ENCODE results near the gene ABCC8. TPM values are rescaled to one million over a fixed set of nuclear protein-coding genes. Genes with fewer than 3 reads are reported as not detected.

Gene ABCC8
- total RNA-seq, 1 experiment from 2014 or later, result not detected

DNA sequence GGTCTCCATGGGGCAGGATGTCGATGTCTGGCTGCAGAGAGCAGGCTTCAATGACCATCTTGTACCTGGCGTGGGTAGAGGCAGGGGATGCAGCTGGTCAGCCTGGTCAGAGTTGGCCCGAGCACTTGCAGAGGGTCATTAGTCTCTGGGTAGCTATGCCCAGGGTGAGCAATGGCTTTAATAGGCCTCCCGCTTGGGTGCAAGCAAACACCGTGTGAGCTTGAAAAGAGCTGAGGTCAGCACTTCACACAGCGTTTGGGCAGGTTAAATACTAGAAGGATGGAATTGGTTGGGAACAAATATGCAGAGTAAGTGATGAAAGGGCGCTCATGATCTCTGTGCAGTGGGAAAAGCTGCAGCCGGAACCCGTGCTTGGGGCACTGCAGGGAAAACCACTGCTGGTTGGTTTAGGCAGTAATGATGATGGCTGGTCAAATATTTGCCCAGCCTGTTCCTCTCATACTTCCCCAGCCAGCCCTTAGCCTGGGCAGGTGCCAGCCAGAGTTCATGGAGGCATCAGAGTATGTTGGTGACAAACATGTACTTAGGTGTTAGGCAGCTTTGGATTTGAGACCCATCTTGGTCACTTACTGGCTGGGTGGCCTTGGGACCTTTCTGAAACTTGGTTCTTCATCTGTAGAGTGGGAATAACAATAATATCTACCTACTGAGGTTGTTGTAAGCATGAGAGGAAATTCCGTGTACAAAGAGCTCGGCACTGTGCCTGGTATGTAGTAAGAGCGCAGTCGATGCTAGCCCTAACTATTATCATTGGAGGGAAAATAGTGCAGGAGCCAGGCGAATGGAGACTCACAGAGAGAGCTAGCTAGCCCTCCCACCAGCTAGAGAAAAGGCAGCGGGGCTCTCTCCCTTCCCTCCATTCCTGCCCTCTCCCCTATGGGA is 63.0 kb downstream of the ABCC8 start:
- BruUV-seq (replicated peaks), result no TSS peak
- no peak overlapping the region for H3K4me3 ChIP-seq (ENCODE audit: low read depth, low read length)
- POLR2A ChIA-PET, result no interaction called here
- Mint-ChIP-seq H3K27me3 (ENCODE audit: insufficient read depth, unreplicated experiment) (peaks cover 25% of the 10 kb centered on the region), H3K36me3 (ENCODE audit: insufficient read depth, unreplicated experiment) (no peaks in the 10 kb centered on the region), H3K9me3 (ENCODE audit: unreplicated experiment) (no peaks in the 10 kb centered on the region), H3K4me3 (ENCODE audit: unreplicated experiment) (no peak overlapping the region), H3K4me1 (ENCODE audit: low read depth, unreplicated experiment) (peaks cover 4% of the 10 kb centered on the region), H3K27ac (ENCODE audit: unreplicated experiment) (no peak overlapping the region)
- no peaks in the 10 kb centered on the region for H3K9me3 ChIP-seq
- H3K4me1 ChIP-seq, result no peaks in the 10 kb centered on the region
- intact Hi-C loops (cut with micrococcal nuclease; ENCODE audit: unreplicated experiment), result no loop called here
- no peaks in the 10 kb centered on the region for H3K27me3 ChIP-seq (replicated peaks; ENCODE audit: control insufficient read depth, insufficient read depth, low read length)
- DNase-seq, result no peak
- TF ChIP-seq, protein P1, sequence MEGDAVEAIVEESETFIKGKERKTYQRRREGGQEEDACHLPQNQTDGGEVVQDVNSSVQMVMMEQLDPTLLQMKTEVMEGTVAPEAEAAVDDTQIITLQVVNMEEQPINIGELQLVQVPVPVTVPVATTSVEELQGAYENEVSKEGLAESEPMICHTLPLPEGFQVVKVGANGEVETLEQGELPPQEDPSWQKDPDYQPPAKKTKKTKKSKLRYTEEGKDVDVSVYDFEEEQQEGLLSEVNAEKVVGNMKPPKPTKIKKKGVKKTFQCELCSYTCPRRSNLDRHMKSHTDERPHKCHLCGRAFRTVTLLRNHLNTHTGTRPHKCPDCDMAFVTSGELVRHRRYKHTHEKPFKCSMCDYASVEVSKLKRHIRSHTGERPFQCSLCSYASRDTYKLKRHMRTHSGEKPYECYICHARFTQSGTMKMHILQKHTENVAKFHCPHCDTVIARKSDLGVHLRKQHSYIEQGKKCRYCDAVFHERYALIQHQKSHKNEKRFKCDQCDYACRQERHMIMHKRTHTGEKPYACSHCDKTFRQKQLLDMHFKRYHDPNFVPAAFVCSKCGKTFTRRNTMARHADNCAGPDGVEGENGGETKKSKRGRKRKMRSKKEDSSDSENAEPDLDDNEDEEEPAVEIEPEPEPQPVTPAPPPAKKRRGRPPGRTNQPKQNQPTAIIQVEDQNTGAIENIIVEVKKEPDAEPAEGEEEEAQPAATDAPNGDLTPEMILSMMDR (IDR thresholded peaks at IDR 0.05; ENCODE audit: insufficient read depth in 1 of 2, low read depth in 1 of 2, low read length in 1 of 2, severe bottlenecking in 1 of 2, unreplicated experiment in 1 of 2), result no peak
- CTCF ChIA-PET, result interaction anchor here (0.6 to 1.4 kb wide), 4 partner anchors 17 to 80 kb away, joined by 3 to 4 read pairs (median 4); no protein-coding TSS in a partner anchor
- H3K36me3 ChIP-seq (ENCODE audit: control insufficient read depth, insufficient read depth, low read length), result no peaks in the 10 kb centered on the region

DNA sequence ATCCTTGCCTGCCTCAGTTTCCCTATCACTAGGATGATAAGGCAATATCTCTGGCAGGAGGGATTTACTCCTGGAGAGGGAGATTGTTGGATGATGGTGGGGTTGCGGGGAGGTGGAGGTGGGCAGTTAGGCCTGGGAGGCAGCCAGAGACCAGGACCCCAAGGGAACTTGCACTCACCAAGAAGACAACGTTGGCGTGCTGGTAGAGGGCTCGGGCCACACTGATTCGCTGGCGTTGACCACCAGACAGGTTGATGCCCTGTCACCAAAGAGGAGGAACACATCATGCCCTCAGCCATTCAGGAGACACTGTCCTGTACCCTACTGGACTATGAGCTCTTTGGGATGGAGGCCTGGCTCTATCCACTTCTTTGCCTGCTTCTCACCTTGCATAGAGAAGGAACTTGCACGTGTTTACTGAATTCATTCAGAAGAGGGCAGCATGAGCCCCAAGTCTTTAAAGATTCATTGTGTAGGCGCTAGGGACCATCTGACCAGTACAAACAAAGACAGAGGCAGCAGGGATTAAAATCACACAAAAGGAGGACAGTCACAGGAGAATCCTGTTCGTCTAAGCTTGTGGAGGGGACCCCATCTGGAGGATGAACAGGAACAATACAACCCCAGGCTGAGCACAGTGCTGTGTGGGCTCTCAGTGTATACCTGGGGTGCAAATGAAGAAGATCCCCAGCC is 64.0 kb downstream of the ABCC8 start:
- H3K4me3 ChIP-seq (ENCODE audit: low read depth, low read length), result no peak overlapping the region
- no peaks in the 10 kb centered on the region for H3K9me3 Mint-ChIP-seq (ENCODE audit: unreplicated experiment)
- H3K4me1 ChIP-seq, result no peaks in the 10 kb centered on the region
- H3K27me3 ChIP-seq (replicated peaks; ENCODE audit: control insufficient read depth, insufficient read depth, low read length), result no peaks in the 10 kb centered on the region
- intact Hi-C loops (cut with micrococcal nuclease; ENCODE audit: unreplicated experiment), result loop anchor here (1.0 kb wide), 1 partner anchor 61 kb away; no protein-coding TSS in a partner anchor
- H3K4me1 Mint-ChIP-seq (ENCODE audit: low read depth, unreplicated experiment), result no peaks in the 10 kb centered on the region
- BruUV-seq (replicated peaks), result no TSS peak
- peak in 1 of 2 experiments; percentile 14 for DNase-seq
- no peaks in the 10 kb centered on the region for H3K36me3 Mint-ChIP-seq (ENCODE audit: insufficient read depth, unreplicated experiment)
- no peak overlapping the region for H3K27ac Mint-ChIP-seq (ENCODE audit: unreplicated experiment)
- H3K9me3 ChIP-seq, result no peaks in the 10 kb centered on the region
- peaks cover 19% of the 10 kb centered on the region for H3K27me3 Mint-ChIP-seq (ENCODE audit: insufficient read depth, unreplicated experiment)
- no peaks in the 10 kb centered on the region for H3K36me3 ChIP-seq (ENCODE audit: control insufficient read depth, insufficient read depth, low read length)
- ChIA-PET CTCF (interaction anchor here (0.7 to 1.4 kb wide), 2 partner anchors 61 to 81 kb away, joined by 3 to 4 read pairs; no protein-coding TSS in a partner anchor), POLR2A (no interaction called here)
- no peak overlapping the region for H3K4me3 Mint-ChIP-seq (ENCODE audit: unreplicated experiment)
- TF ChIP-seq, protein P1 (IDR thresholded peaks at IDR 0.05; ENCODE audit: insufficient read depth in 1 of 2, low read depth in 1 of 2, low read length in 1 of 2, severe bottlenecking in 1 of 2, unreplicated experiment in 1 of 2), result peak in 1 of 2 experiments; percentile 4

DNA sequence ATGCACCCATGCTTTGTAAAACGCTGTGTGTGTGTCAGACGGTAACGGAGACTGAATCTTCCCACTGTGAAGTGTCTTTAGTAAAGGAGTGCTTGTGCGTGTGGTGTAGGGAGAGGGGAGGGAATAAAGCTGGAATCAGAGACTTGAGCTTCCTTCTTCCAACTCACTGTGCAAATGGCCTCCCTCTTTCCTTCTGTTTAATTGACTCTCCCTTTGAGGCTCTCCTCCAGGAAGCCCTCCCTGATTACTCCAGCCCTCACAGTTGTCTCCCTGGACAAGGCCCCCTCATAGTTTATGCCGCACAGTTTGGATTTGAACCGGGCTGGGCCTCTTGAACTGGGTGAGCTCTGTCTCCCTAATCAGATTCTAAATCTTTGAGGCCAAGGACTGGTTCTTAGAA is 65.2 kb downstream of the ABCC8 start:
- Mint-ChIP-seq H3K36me3 (ENCODE audit: insufficient read depth, unreplicated experiment) (no peaks in the 10 kb centered on the region), H3K9me3 (ENCODE audit: unreplicated experiment) (no peaks in the 10 kb centered on the region), H3K27me3 (ENCODE audit: insufficient read depth, unreplicated experiment) (peaks cover 17% of the 10 kb centered on the region), H3K4me3 (ENCODE audit: unreplicated experiment) (no peak overlapping the region), H3K27ac (ENCODE audit: unreplicated experiment) (no peak overlapping the region), H3K4me1 (ENCODE audit: low read depth, unreplicated experiment) (no peaks in the 10 kb centered on the region)
- no peaks in the 10 kb centered on the region for H3K4me1 ChIP-seq
- intact Hi-C loops (cut with micrococcal nuclease; ENCODE audit: unreplicated experiment), result no loop called here
- POLR2A ChIA-PET, result no interaction called here
- TF ChIP-seq, protein P1 (IDR thresholded peaks at IDR 0.05; ENCODE audit: insufficient read depth in 1 of 2, low read depth in 1 of 2, low read length in 1 of 2, severe bottlenecking in 1 of 2, unreplicated experiment in 1 of 2), result no peak
- H3K9me3 ChIP-seq, result no peaks in the 10 kb centered on the region
- no peak overlapping the region for H3K4me3 ChIP-seq (ENCODE audit: low read depth, low read length)
- no peaks in the 10 kb centered on the region for H3K27me3 ChIP-seq (replicated peaks; ENCODE audit: control insufficient read depth, insufficient read depth, low read length)
- CTCF ChIA-PET, result interaction anchor here (0.7 kb wide), 1 partner anchor 34 kb away, joined by 5 read pairs; no protein-coding TSS in a partner anchor
- no peak for DNase-seq
- no peaks in the 10 kb centered on the region for H3K36me3 ChIP-seq (ENCODE audit: control insufficient read depth, insufficient read depth, low read length)
- no TSS peak for BruUV-seq (replicated peaks)

Measured in Caco-2 (cell line).